Trophoblast cell (in vitro differentiated cells and primary cell): Measurements from ENCODE around the gene PRKCH.

Experiments
- DNase-seq, 2 donors: peaks; one replicate each; pipeline ENCODE4 v3.0.0-alpha.2; 2016
- H2AFZ ChIP-seq: 2 replicates; pipeline ENCODE4 v1.6.1; 2013; ENCODE audit warnings: low read length, moderate library complexity, mild to moderate bottlenecking; ENCODE audit not compliant: insufficient read depth, poor library complexity
- H2AK5ac ChIP-seq: 2 replicates; pipeline ENCODE4 v1.6.1; 2013; ENCODE audit warnings: mild to moderate bottlenecking, low read length
- H2BK120ac ChIP-seq: 2 replicates; pipeline ENCODE4 v1.6.1; 2013; ENCODE audit warnings: low read length, mild to moderate bottlenecking, moderate library complexity; ENCODE audit not compliant: insufficient read depth, poor library complexity
- H2BK12ac ChIP-seq: 2 replicates; pipeline ENCODE4 v1.6.1; 2013; ENCODE audit warnings: mild to moderate bottlenecking, low read length, moderate library complexity
- H2BK5ac ChIP-seq: 2 replicates; pipeline ENCODE4 v1.6.1; 2013; ENCODE audit warnings: low read length, low read depth, moderate library complexity, mild to moderate bottlenecking; ENCODE audit not compliant: poor library complexity
- H3K14ac ChIP-seq: 2 replicates; pipeline ENCODE4 v1.6.1; 2013; ENCODE audit warnings: mild to moderate bottlenecking, low read length
- H3K18ac ChIP-seq: 2 replicates; pipeline ENCODE4 v1.6.1; 2013; ENCODE audit warnings: mild to moderate bottlenecking, low read length
- H3K23ac ChIP-seq: 2 replicates; pipeline ENCODE4 v1.6.1; 2013; ENCODE audit warnings: low read length
- H3K27ac ChIP-seq: 2 replicates; pipeline ENCODE4 v1.5.1; 2013; ENCODE audit warnings: low read depth, mild to moderate bottlenecking, inconsistent platforms, low read length, moderate library complexity
- H3K27me3 ChIP-seq: 2 replicates; pipeline ENCODE4 v1.6.1; 2013; ENCODE audit warnings: inconsistent platforms, mild to moderate bottlenecking, low read length, moderate library complexity; ENCODE audit not compliant: insufficient read depth
- H3K36me3 ChIP-seq, 2 experiments: 1 replicate in 1 of 2; 2 replicates in 1 of 2; pipeline ENCODE4 v1.6.1; 2013; ENCODE audit warnings: low read length in 2 of 2, mild to moderate bottlenecking in 2 of 2, moderate library complexity in 1 of 2; ENCODE audit not compliant: insufficient read depth in 2 of 2, control insufficient read depth in 1 of 2
- H3K4ac ChIP-seq: 2 replicates; pipeline ENCODE4 v1.6.1; 2013; ENCODE audit warnings: low read depth, mild to moderate bottlenecking, low read length, moderate library complexity
- H3K4me1 ChIP-seq, 2 experiments: 1 replicate in 1 of 2; 2 replicates in 1 of 2; pipeline ENCODE4 v1.6.1; 2013; ENCODE audit warnings: low read length in 2 of 2, mild to moderate bottlenecking in 2 of 2, moderate library complexity in 1 of 2; ENCODE audit not compliant: insufficient read depth in 2 of 2, control insufficient read depth in 1 of 2
- H3K4me2 ChIP-seq: 2 replicates; pipeline ENCODE4 v1.6.1; 2013; ENCODE audit warnings: inconsistent platforms, mild to moderate bottlenecking, low read length, moderate library complexity
- H3K4me3 ChIP-seq: 2 replicates; pipeline ENCODE4 v1.5.1; 2013; ENCODE audit warnings: mild to moderate bottlenecking, low read depth, low read length, inconsistent platforms
- H3K79me1 ChIP-seq: one replicate; pipeline ENCODE4 v1.6.1; 2013; ENCODE audit warnings: low read length
- H3K79me2 ChIP-seq: 2 replicates; pipeline ENCODE4 v1.6.1; 2013; ENCODE audit warnings: low read length, mild to moderate bottlenecking; ENCODE audit not compliant: control insufficient read depth, insufficient read depth, poor library complexity
- H3K9ac ChIP-seq: 2 replicates; pipeline ENCODE4 v1.6.1; 2013; ENCODE audit warnings: mild to moderate bottlenecking, low read length
- H3K9me3 ChIP-seq: 2 replicates; pipeline ENCODE4 v1.6.1; 2013; ENCODE audit warnings: low read depth, mild to moderate bottlenecking, control low read depth, inconsistent platforms, low read length; ENCODE audit not compliant: insufficient read depth
- H4K12ac ChIP-seq: 2 replicates; pipeline ENCODE4 v1.6.1; 2013; ENCODE audit warnings: low read depth, mild to moderate bottlenecking, low read length, moderate library complexity
- H4K8ac ChIP-seq: 2 replicates; pipeline ENCODE4 v1.6.1; 2013; ENCODE audit warnings: low read depth, mild to moderate bottlenecking, low read length, moderate library complexity
- H4K91ac ChIP-seq: one replicate; pipeline ENCODE4 v1.6.1; 2013; ENCODE audit warnings: low read depth, mild to moderate bottlenecking, low read length, moderate library complexity
- WGBS: extraction: QIAGEN DNeasy Blood & Tissue Kit; methylation state at CpG from one replicate; pipeline ENCODE4 v1.1.7; 2013; ENCODE audit warnings: missing lambda C conversion rate; ENCODE audit not compliant: insufficient read length, insufficient coverage; ENCODE audit errors: extremely low coverage; 5-methylcytosine and 5-hydroxymethylcytosine counted together

The PRKCH gene

DNA sequence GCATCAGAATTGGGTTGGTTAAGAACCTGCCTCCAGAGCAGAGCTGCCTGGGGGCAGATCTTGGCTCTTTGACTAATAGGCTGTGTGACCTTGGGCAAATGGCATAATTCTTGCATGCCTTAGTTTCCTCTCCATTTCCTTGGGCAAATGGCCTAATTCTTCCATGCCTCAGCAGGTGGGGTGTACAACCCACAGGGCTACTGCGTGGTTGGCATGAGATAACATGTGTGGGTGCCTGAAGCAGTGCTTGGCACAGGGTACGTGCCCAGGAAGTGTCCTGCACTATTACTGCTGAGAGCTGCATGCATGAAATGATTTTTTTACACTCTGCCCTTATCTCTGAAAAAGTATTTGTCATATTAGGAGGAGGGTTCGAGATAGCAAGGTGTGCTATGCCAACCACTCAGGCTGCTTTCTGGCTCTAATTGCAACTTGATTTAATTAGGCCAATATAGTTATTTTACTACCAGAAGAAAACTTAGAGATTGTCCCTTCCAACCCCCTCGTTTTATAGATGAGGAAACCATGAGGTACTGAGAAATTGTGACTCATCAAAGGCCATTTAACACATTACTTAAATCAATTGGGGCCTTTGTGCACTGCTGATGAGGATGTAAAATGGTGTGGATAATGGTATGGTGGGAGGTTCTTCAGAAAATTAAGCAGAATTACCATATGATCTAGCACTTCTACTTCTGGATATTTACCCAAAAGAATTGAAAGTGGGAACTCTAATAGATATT is 212.3 kb downstream of the PRKCH start:
- no peak overlapping the region for H3K23ac ChIP-seq
- H2BK12ac ChIP-seq: no peak overlapping the region
- no peak overlapping the region for H3K14ac ChIP-seq
- peaks cover 17% of the 10 kb centered on the region for H3K79me1 ChIP-seq
- no peak overlapping the region for H3K4me2 ChIP-seq
- H3K4me1 ChIP-seq: peaks cover 19 to 25% of the 10 kb centered on the region in 2 experiments
- H3K4me3 ChIP-seq: no peak overlapping the region
- no CpG with 5 or more reads among the region's 4 CpGs for WGBS
- DNase-seq: peak; percentile 60 to 67
- no peak overlapping the region for H3K4ac ChIP-seq
- no peaks in the 10 kb centered on the region for H3K79me2 ChIP-seq
- H2BK120ac ChIP-seq: no peak overlapping the region
- no peak overlapping the region for H3K27ac ChIP-seq
- no peak overlapping the region for H2BK5ac ChIP-seq
- no peak overlapping the region for H4K12ac ChIP-seq
- H4K91ac ChIP-seq: no peak overlapping the region
- no peak overlapping the region for H3K18ac ChIP-seq
- no peak overlapping the region for H2AFZ ChIP-seq
- no peak overlapping the region for H2AK5ac ChIP-seq
- peaks cover 10 to 16% of the 10 kb centered on the region in 2 experiments for H3K36me3 ChIP-seq
- no peak overlapping the region for H3K9ac ChIP-seq
- H3K27me3 ChIP-seq: no peaks in the 10 kb centered on the region
- no peaks in the 10 kb centered on the region for H3K9me3 ChIP-seq
- no peak overlapping the region for H4K8ac ChIP-seq

DNA sequence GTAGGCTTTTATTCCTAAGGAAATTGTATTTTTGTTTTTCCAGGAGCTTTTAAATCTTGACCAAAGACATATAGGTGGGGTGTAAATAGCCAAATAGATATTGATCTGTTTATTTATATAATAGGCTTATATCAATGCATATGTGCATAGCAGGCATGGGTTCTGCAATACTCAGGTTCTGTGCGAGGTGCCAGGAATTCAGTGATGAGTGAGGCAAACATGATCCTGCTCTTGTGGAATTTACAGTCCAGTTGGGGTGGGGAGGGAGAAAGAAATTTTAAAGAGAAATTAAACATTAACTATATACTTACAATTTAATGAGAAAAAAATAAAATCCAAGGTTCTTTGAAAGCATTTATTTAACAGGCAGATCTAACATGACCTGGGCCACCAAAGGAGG is 213.7 kb downstream of the PRKCH start:
- Histone ChIP-seq H3K4me3 (no peak overlapping the region), H3K27ac (no peak overlapping the region), H3K4me2 (no peak overlapping the region), H3K23ac (no peak overlapping the region), H3K14ac (no peak overlapping the region), H4K12ac (no peak overlapping the region), H2AFZ (no peak overlapping the region), H3K4ac (no peak overlapping the region), H2BK5ac (no peak overlapping the region), H3K9ac (no peak overlapping the region), H4K8ac (no peak overlapping the region), H2BK120ac (no peak overlapping the region), H3K9me3 (no peaks in the 10 kb centered on the region), H3K27me3 (no peaks in the 10 kb centered on the region), H2BK12ac (no peak overlapping the region), H3K4me1 (peaks cover 17 to 21% of the 10 kb centered on the region in 2 experiments), H3K79me2 (no peaks in the 10 kb centered on the region), H3K36me3 (peaks cover 9 to 13% of the 10 kb centered on the region in 2 experiments), H4K91ac (no peak overlapping the region), H3K18ac (no peak overlapping the region), H2AK5ac (no peak overlapping the region), H3K79me1 (peaks cover 12% of the 10 kb centered on the region)
- no CpG with 5 or more reads among the region's 1 CpG for WGBS
- DNase-seq: no peak

DNA sequence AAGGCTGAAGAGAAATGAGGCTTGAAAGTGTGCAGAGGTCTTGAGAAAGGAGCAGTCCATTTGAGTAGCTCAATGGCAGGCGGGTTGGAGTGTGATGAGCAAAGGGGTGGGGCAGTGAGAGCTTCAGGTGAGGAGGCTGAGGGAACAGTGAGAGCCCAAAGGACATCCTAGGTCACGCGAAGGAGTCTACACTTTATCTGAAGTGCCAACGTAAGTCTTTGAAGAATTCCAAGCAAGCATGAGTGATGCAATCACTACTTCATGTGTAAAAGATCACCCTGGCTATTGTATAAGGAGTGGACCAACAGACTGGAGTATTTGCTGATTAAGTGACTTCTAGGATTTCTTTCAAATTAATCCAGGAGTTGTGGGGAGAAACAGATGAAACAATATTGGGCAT is 214.1 kb downstream of the PRKCH start:
- Histone ChIP-seq H3K4me2 (no peak overlapping the region), H4K12ac (no peak overlapping the region), H3K23ac (no peak overlapping the region), H2BK12ac (no peak overlapping the region), H2AFZ (no peak overlapping the region), H3K4me3 (no peak overlapping the region), H4K91ac (no peak overlapping the region), H2BK120ac (no peak overlapping the region), H3K27me3 (no peaks in the 10 kb centered on the region), H2BK5ac (no peak overlapping the region), H3K36me3 (peaks cover 6 to 10% of the 10 kb centered on the region in 2 experiments), H3K27ac (no peak overlapping the region), H3K9me3 (no peaks in the 10 kb centered on the region), H4K8ac (no peak overlapping the region), H3K4me1 (peaks cover 17 to 21% of the 10 kb centered on the region in 2 experiments), H3K4ac (no peak overlapping the region), H3K9ac (no peak overlapping the region), H2AK5ac (peak overlapping the region; percentile 72), H3K14ac (no peak overlapping the region), H3K79me1 (peaks cover 12% of the 10 kb centered on the region), H3K79me2 (no peaks in the 10 kb centered on the region), H3K18ac (no peak overlapping the region)
- WGBS: no CpG with 5 or more reads among the region's 4 CpGs
- peak in 1 of 2 donors; percentile 64 for DNase-seq

DNA sequence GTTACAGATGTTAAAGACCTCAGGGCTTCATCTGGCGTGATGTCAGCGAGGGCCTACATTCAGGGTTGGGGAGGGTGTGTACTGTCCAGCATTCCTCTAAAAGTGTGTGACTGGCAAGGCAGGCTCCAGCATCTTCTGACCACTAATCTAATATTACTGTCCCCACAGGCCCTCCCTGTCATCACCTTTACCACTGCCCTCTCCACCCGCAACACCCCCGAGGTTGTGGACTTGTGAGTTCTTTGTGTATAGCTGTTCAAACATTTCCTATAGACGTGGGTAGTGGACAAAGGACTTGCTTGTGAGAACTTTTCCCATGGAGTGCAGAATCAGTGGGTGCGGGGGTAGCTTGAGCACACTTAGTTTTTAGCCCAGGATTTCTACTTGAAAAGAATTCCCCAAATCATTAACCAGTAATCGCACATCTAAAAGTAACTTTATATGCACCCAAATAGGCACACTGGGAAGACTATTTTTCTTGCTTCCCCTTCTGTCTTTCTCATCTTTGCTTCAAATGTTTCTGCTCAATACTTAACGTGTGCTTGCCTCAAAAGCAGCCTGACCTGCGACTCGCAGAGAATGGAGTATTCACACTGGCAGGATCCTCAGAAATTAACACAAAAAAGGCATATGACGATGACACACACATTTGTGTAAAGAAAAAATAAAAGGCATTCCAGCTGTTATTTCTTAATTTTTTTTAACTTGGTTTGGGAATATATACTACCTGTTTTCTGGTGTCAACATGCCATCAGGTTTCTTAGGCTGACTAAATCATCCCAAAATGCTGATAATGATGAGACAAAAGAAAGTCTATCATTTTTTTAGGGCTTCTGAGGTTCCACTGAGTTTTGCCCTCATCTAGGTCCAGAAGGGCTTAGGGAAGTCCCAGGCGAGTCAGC is 215.5 kb downstream of the PRKCH start:
- Histone ChIP-seq H3K23ac (no peak overlapping the region), H3K4me3 (no peak overlapping the region), H2BK12ac (peak overlapping the region; percentile 85), H2AK5ac (peak overlapping the region; percentile 11), H3K27me3 (no peaks in the 10 kb centered on the region), H3K4me1 (peaks cover 17 to 21% of the 10 kb centered on the region in 2 experiments), H3K9me3 (no peaks in the 10 kb centered on the region), H2BK5ac (peak overlapping the region; percentile 86), H3K18ac (no peak overlapping the region), H3K14ac (peak overlapping the region; percentile 16), H2BK120ac (peak overlapping the region; percentile 91), H3K36me3 (peaks cover 8 to 17% of the 10 kb centered on the region in 2 experiments), H3K79me1 (peaks cover 12% of the 10 kb centered on the region), H3K79me2 (no peaks in the 10 kb centered on the region), H3K27ac (peak overlapping the region; percentile 82), H4K12ac (no peak overlapping the region), H3K4me2 (peak overlapping the region; percentile 13), H4K8ac (peak overlapping the region; percentile 26), H3K9ac (no peak overlapping the region), H2AFZ (no peak overlapping the region), H3K4ac (peak overlapping the region; percentile 2), H4K91ac (peak overlapping the region; percentile 82)
- peak; percentile 75 to 78 for DNase-seq
- WGBS: no CpG with 5 or more reads among the region's 12 CpGs
